K562 (cell line): Measurements from ENCODE around the gene PLP2. TPM values are rescaled to one million over a fixed set of nuclear protein-coding genes. Genes with fewer than 3 reads are reported as not detected.
A peak's percentile ranks its signal among the peaks of the same experiment; 100 is the strongest.

Source experiments
- ATF7 ChIP-seq: fragments of 450-650 bp; IDR thresholded peaks from 2 replicates; pipeline ENCODE4 v1.7.1; 2014; ENCODE audit warnings: mild to moderate bottlenecking, moderate library complexity
- ERF ChIP-seq: fragments of 450-650 bp; formaldehyde crosslinking; IDR thresholded peaks from 2 replicates; pipeline ENCODE4 v1.4.0; 2020; ENCODE audit warnings: mild to moderate bottlenecking, mixed read lengths
- ETV5 ChIP-seq: sonication (generic); formaldehyde crosslinking; IDR thresholded peaks from 2 replicates; pipeline ENCODE4 v1.4.0; 2020; ENCODE audit warnings: low read depth, mild to moderate bottlenecking, missing genetic modification reagents
- FOXJ3 ChIP-seq: sonication (generic); formaldehyde crosslinking; IDR thresholded peaks from 2 replicates; pipeline ENCODE4 v1.4.0; 2020; ENCODE audit warnings: mild to moderate bottlenecking, missing genetic modification reagents
- GATA2 ChIP-seq: sonication (generic); formaldehyde crosslinking; IDR thresholded peaks from 2 replicates; pipeline ENCODE4 v1.4.0; 2020; ENCODE audit warnings: mild to moderate bottlenecking, missing genetic modification reagents
- HEY1 ChIP-seq: fragments of 250-450 bp; sonication (Bioruptor Pico); IDR thresholded peaks from 2 replicates; pipeline ENCODE4 v1.5.0; 2020; ENCODE audit warnings: mild to moderate bottlenecking, moderate library complexity, borderline replicate concordance
- HMG20A ChIP-seq: fragments of 450-650 bp; formaldehyde crosslinking; conservative IDR thresholded peaks from 2 replicates; pipeline ENCODE4 v1.4.0; 2020; ENCODE audit warnings: mild to moderate bottlenecking, mixed read lengths
- ILK ChIP-seq: fragments of 450-650 bp; IDR thresholded peaks from 2 replicates; pipeline ENCODE4 v1.6.1; 2016; ENCODE audit warnings: missing genetic modification characterization, low read depth, mild to moderate bottlenecking, missing compliant biosample characterization, moderate library complexity, borderline replicate concordance
- KDM5B ChIP-seq: fragments of 200-600 bp; sonication (generic); IDR thresholded peaks from 2 replicates; pipeline ENCODE4 v1.6.1; 2012; ENCODE audit warnings: low read depth, mild to moderate bottlenecking, moderate library complexity, low read length, control low read depth, inconsistent platforms; ENCODE audit not compliant: insufficient replicate concordance
- NEUROD1 ChIP-seq: fragments of 150-350 bp; IDR thresholded peaks from 2 replicates; pipeline ENCODE4 v1.6.1; 2014; ENCODE audit warnings: borderline replicate concordance, low read length, low read depth; ENCODE audit not compliant: partially characterized antibody
- NFRKB ChIP-seq: fragments of 450-650 bp; IDR thresholded peaks from 2 replicates; pipeline ENCODE4 v1.6.1; 2016; ENCODE audit warnings: low read depth
- PHB2 ChIP-seq: fragments of 450-650 bp; IDR thresholded peaks from 2 replicates; pipeline ENCODE4 v1.6.1; 2017; ENCODE audit warnings: low read depth
- PPARD ChIP-seq: fragments of 250-450 bp; sonication (Bioruptor Pico); IDR thresholded peaks from 2 replicates; pipeline ENCODE4 v1.8.0; 2022; ENCODE audit warnings: inconsistent platforms, mild to moderate bottlenecking, moderate library complexity
- PYGO2 ChIP-seq: fragments of 450-650 bp; IDR thresholded peaks from 2 replicates; pipeline ENCODE4 v1.6.1; 2016; ENCODE audit warnings: mild to moderate bottlenecking, missing genetic modification characterization, moderate library complexity, missing compliant biosample characterization
- RBM15 ChIP-seq: fragments of 200-400 bp; formaldehyde crosslinking; IDR thresholded peaks from 2 replicates; pipeline ENCODE4 v1.6.1; 2018; ENCODE audit warnings: mild to moderate bottlenecking, low read length, moderate library complexity; ENCODE audit not compliant: insufficient read depth
- SMAD4 ChIP-seq: fragments of 250-450 bp; sonication (Bioruptor Pico); conservative IDR thresholded peaks from 2 replicates; pipeline ENCODE4 v1.8.0; 2021; ENCODE audit warnings: inconsistent platforms, mild to moderate bottlenecking, moderate library complexity
- TCF7 ChIP-seq: sonication (generic); IDR thresholded peaks from 2 replicates; pipeline ENCODE4 v1.6.1; 2016; ENCODE audit warnings: antibody characterized with exemption, borderline replicate concordance
- polyA plus RNA-seq, 8 experiments: library from polyadenylated mRNA; depleted of rRNA in 4 of 8; stranded (reverse) in 5 of 8; unstranded in 3 of 8; fragments of >200 nt; fragmentation: Nextera tagmentation in 2 of 8; fragmentation: Illumina TruSeq in 1 of 8; extraction: Ambion mirVana in 2 of 8; extraction: Trizol in 1 of 8; gene quantifications; 2 replicates each; pipeline versions ENCODE4 v1.2.1 to v1.2.3, GENCODE V29; 2011 to 2014; ENCODE audit warnings: inconsistent platforms in 1 of 8, missing spikeins in 1 of 8
- total RNA-seq, 7 experiments: library from RNA; depleted of rRNA in 6 of 7; stranded (reverse); fragments of >200 nt in 6 of 7; fragmentation: Illumina TruSeq in 2 of 7; extraction: Trizol in 2 of 7; gene quantifications; 2 replicates each; pipeline versions ENCODE4 v1.2.1 to v1.2.3, GENCODE V29; 2011 to 2021; ENCODE audit warnings: low replicate concordance in 1 of 7
- TF ChIP-seq, protein P1 (sequence below): sonication (generic); formaldehyde crosslinking; IDR thresholded peaks from 2 replicates; pipeline ENCODE4 v1.8.1; 2023; ENCODE audit warnings: mild to moderate bottlenecking, missing genetic modification reagents
- TF ChIP-seq, protein P2 (sequence below): IDR thresholded peaks from 2 replicates; pipeline ENCODE4 v1.6.1; 2012; ENCODE audit warnings: low read depth, low read length, improper control_type of control experiment, borderline replicate concordance
- TF ChIP-seq, protein P3 (sequence below): sonication (generic); formaldehyde crosslinking; IDR thresholded peaks from 2 replicates; pipeline ENCODE4 v1.8.0; 2022; ENCODE audit warnings: missing genetic modification reagents, mild to moderate bottlenecking, moderate library complexity, borderline replicate concordance
- TF ChIP-seq, protein P4 (sequence below): fragments of 450-650 bp; IDR thresholded peaks from 2 replicates; pipeline ENCODE4 v1.6.1; 2016; ENCODE audit warnings: borderline replicate concordance

Gene PLP2
- total and polyA plus RNA-seq, 9 of the 15 experiments (the other 6 are each of a cell fraction or from before 2014, with no cell fraction given): 34.7 to 236 (median 112) TPM

DNA sequence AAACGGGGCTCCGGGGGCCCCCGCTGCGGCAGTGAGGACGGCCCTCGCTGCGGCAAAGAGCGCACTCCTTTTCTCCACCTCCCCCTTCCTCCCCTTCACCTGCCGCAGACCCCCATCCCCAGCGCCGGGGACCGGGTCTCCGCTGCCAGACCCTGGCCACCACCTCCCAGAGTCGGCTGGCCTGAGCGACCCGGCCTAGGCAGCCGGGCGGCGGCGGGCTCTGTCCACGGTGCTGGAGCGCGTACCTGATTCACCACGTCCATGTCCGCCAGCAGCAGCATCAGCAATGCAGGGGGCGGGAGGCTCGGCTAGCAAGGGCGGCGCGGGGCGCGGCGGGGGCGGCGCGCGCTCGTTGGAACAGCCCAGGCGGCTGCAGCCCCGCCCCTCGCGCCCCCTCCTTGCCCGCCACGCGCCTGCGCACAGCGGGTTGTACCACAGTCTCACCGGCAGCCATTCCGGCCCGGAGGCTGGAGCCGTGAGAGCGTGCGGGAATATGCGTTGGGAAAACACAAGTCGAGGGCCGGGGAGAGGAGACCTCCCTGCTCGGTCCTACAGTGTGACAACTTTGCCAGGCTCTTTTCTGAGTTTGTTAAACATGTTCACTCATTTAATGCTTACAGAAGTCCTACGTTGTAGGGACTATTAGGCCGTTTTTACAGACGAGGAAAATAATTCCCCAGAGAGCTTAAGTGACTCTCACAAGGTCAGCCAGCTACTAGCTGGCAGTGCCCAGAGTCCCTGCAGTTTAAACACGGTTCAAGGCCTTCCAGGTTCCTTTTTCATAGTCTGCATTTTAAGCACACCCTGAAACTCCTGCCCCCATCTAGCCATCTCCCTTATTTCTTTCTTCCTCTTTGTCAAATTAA lies 28.4 kb downstream of the PLP2 start, which contains the start of gene SYP (continued):
- TF ChIP-seq, protein P1, sequence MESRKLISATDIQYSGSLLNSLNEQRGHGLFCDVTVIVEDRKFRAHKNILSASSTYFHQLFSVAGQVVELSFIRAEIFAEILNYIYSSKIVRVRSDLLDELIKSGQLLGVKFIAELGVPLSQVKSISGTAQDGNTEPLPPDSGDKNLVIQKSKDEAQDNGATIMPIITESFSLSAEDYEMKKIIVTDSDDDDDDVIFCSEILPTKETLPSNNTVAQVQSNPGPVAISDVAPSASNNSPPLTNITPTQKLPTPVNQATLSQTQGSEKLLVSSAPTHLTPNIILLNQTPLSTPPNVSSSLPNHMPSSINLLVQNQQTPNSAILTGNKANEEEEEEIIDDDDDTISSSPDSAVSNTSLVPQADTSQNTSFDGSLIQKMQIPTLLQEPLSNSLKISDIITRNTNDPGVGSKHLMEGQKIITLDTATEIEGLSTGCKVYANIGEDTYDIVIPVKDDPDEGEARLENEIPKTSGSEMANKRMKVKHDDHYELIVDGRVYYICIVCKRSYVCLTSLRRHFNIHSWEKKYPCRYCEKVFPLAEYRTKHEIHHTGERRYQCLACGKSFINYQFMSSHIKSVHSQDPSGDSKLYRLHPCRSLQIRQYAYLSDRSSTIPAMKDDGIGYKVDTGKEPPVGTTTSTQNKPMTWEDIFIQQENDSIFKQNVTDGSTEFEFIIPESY (CRISPR knock-in tag): peak; percentile 72
- TF ChIP-seq KDM5B (peak; percentile 67), ETV5 (CRISPR knock-in tag) (0 out of 2 replicates have a peak, but pooled peaks have one; percentile 32), FOXJ3 (CRISPR knock-in tag) (no peak), HEY1 (CRISPR knock-in tag) (no peak), PHB2 (no peak), NEUROD1 (peak; percentile 89), ATF7 (peak; percentile 84), ILK (no peak), HMG20A (CRISPR knock-in tag) (no peak), SMAD4 (CRISPR knock-in tag) (peak; percentile 93), GATA2 (no peak), PYGO2 (tag) (no peak), RBM15 (no peak), TCF7 (no peak), ERF (CRISPR knock-in tag) (no peak), NFRKB (peak; percentile 68; the same call in 1 of the 2 replicates), PPARD (CRISPR knock-in tag) (no peak)
- TF ChIP-seq, protein P2, sequence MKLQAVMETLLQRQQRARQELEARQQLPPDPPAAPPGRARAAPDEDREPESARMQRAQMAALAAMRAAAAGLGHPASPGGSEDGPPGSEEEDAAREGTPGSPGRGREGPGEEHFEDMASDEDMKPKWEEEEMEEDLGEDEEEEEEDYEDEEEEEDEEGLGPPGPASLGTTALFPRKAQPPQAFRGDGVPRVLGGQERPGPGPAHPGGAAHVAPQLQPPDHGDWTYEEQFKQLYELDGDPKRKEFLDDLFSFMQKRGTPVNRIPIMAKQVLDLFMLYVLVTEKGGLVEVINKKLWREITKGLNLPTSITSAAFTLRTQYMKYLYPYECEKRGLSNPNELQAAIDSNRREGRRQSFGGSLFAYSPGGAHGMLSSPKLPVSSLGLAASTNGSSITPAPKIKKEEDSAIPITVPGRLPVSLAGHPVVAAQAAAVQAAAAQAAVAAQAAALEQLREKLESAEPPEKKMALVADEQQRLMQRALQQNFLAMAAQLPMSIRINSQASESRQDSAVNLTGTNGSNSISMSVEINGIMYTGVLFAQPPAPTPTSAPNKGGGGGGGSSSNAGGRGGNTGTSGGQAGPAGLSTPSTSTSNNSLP: no peak
- TF ChIP-seq, protein P3, sequence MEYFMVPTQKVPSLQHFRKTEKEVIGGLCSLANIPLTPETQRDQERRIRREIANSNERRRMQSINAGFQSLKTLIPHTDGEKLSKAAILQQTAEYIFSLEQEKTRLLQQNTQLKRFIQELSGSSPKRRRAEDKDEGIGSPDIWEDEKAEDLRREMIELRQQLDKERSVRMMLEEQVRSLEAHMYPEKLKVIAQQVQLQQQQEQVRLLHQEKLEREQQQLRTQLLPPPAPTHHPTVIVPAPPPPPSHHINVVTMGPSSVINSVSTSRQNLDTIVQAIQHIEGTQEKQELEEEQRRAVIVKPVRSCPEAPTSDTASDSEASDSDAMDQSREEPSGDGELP: peak; percentile 93
- TF ChIP-seq, protein P4, sequence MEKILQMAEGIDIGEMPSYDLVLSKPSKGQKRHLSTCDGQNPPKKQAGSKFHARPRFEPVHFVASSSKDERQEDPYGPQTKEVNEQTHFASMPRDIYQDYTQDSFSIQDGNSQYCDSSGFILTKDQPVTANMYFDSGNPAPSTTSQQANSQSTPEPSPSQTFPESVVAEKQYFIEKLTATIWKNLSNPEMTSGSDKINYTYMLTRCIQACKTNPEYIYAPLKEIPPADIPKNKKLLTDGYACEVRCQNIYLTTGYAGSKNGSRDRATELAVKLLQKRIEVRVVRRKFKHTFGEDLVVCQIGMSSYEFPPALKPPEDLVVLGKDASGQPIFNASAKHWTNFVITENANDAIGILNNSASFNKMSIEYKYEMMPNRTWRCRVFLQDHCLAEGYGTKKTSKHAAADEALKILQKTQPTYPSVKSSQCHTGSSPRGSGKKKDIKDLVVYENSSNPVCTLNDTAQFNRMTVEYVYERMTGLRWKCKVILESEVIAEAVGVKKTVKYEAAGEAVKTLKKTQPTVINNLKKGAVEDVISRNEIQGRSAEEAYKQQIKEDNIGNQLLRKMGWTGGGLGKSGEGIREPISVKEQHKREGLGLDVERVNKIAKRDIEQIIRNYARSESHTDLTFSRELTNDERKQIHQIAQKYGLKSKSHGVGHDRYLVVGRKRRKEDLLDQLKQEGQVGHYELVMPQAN: no peak
